DOHH2 (cell line): ENCODE measurements around the gene LIPM.

Experiments used
- H3F3A ChIP-seq: fragments of 200-600 bp; sonication (generic), shearing (Covaris generic); 2 replicates; pipeline ENCODE4 v1.6.0; 2016; ENCODE audit warnings: antibody characterized with exemption, mild to moderate bottlenecking; ENCODE audit not compliant: control insufficient read depth, insufficient read depth
- H3K27ac ChIP-seq: fragments of 200-600 bp; sonication (generic); 2 replicates; pipeline ENCODE4 v1.5.1; 2014; ENCODE audit warnings: low read depth, mild to moderate bottlenecking, low read length, moderate library complexity
- H3K27me3 ChIP-seq: fragments of 200-600 bp; sonication (generic); 2 replicates; pipeline ENCODE4 v1.6.1; 2014; ENCODE audit warnings: mild to moderate bottlenecking, low read length, mixed read lengths; ENCODE audit not compliant: control insufficient read depth
- H3K36me3 ChIP-seq: fragments of 200-600 bp; sonication (generic); 2 replicates; pipeline ENCODE4 v1.6.1; 2014; ENCODE audit warnings: mild to moderate bottlenecking, low read length, moderate library complexity, mixed read lengths; ENCODE audit not compliant: control insufficient read depth
- H3K4me1 ChIP-seq: fragments of 200-600 bp; sonication (generic); 2 replicates; pipeline ENCODE4 v1.6.1; 2014; ENCODE audit warnings: mild to moderate bottlenecking, low read length, mixed read lengths; ENCODE audit not compliant: control insufficient read depth
- H3K4me2 ChIP-seq: fragments of 200-600 bp; sonication (generic); 2 replicates; pipeline ENCODE4 v1.6.0; 2014; ENCODE audit warnings: mild to moderate bottlenecking, low read length, moderate library complexity
- H3K4me3 ChIP-seq: fragments of 200-600 bp; sonication (generic); 2 replicates; pipeline ENCODE4 v1.5.1; 2014; ENCODE audit warnings: mild to moderate bottlenecking, low read length, mixed read lengths
- H3K79me2 ChIP-seq: fragments of 200-600 bp; sonication (generic); 2 replicates; pipeline ENCODE4 v1.6.1; 2014; ENCODE audit warnings: mild to moderate bottlenecking, low read length, mixed read lengths; ENCODE audit not compliant: control insufficient read depth
- H3K9me2 ChIP-seq: fragments of 200-600 bp; sonication (generic); replicated peaks from 2 replicates; pipeline ENCODE4 v1.6.1; 2014; ENCODE audit warnings: mild to moderate bottlenecking, low read length, mixed read lengths; ENCODE audit not compliant: control insufficient read depth
- H3K9me3 ChIP-seq: fragments of 200-600 bp; sonication (generic); 2 replicates; pipeline ENCODE4 v1.6.1; 2014; ENCODE audit warnings: antibody characterized with exemption, low read length, mixed read lengths; ENCODE audit not compliant: control insufficient read depth, insufficient read depth
- H4K20me1 ChIP-seq: fragments of 200-600 bp; sonication (generic); 2 replicates; pipeline ENCODE4 v1.6.0; 2014; ENCODE audit warnings: low read depth, mild to moderate bottlenecking, antibody characterized with exemption, low read length, moderate library complexity; ENCODE audit not compliant: control insufficient read depth, insufficient read depth
- CTCF ChIP-seq: fragments of 200-600 bp; sonication (generic); IDR thresholded peaks from one replicate; pipeline ENCODE4 v1.5.1; 2014; ENCODE audit warnings: antibody characterized with exemption, mild to moderate bottlenecking, low read depth, low read length; ENCODE audit not compliant: poor library complexity, severe bottlenecking
- EZH2phosphoT487 ChIP-seq: fragments of 200-600 bp; sonication (generic); IDR thresholded peaks from 2 replicates; pipeline ENCODE4 v1.6.1; 2017; ENCODE audit warnings: borderline replicate concordance, mild to moderate bottlenecking, antibody characterized with exemption, low read length, moderate library complexity, mixed read lengths

The LIPM gene

GRCh38 chr10:88756660-88757059 is 45.9 kb upstream of the LIPM start:
- Histone ChIP-seq H3K27ac (no peak overlapping the region), H3K79me2 (no peaks in the 10 kb centered on the region), H4K20me1 (no peaks in the 10 kb centered on the region), H3K9me2 (no peaks in the 10 kb centered on the region), H3F3A (no peaks in the 10 kb centered on the region), H3K4me3 (no peak overlapping the region), H3K4me1 (no peaks in the 10 kb centered on the region), H3K9me3 (no peaks in the 10 kb centered on the region), H3K4me2 (no peak overlapping the region), H3K36me3 (no peaks in the 10 kb centered on the region), H3K27me3 (peaks cover 7% of the 10 kb centered on the region; the same call in 1 of the 2 replicates)
- no peak for TF ChIP-seq CTCF
- no peak for TF ChIP-seq EZH2phosphoT487

GRCh38 chr10:88759366-88760101 is 43.0 kb upstream of the LIPM start, which contains the start of gene LIPN:
Gene LIPN (plus strand): TSS chr10:88760020. CDS start chr10:88761406, 1,386 bp downstream.
- H3K4me1 ChIP-seq: no peaks in the 10 kb centered on the region

GRCh38 chr10:88762906-88763305 is 39.6 kb upstream of the LIPM start:
- Histone ChIP-seq H3K79me2 (no peaks in the 10 kb centered on the region), H3F3A (no peaks in the 10 kb centered on the region), H3K9me2 (no peaks in the 10 kb centered on the region), H3K4me2 (no peak overlapping the region), H3K4me3 (no peak overlapping the region), H3K9me3 (no peaks in the 10 kb centered on the region), H4K20me1 (no peaks in the 10 kb centered on the region), H3K27ac (no peak overlapping the region), H3K27me3 (peaks cover 3% of the 10 kb centered on the region; the same call in 1 of the 2 replicates), H3K4me1 (no peaks in the 10 kb centered on the region), H3K36me3 (no peaks in the 10 kb centered on the region)
- no peak for TF ChIP-seq CTCF
- TF ChIP-seq EZH2phosphoT487: no peak

More at GRCh38 chr10:88759366-88760101, 43.0 kb upstream of the LIPM start, which contains the start of gene LIPN:
- TF ChIP-seq CTCF (no peak), EZH2phosphoT487 (no peak)
- H3K36me3 ChIP-seq: no peaks in the 10 kb centered on the region
- H3K4me2 ChIP-seq: no peak within 1 kb of the TSS
- no peak within 1 kb of the TSS for H3K4me3 ChIP-seq
- H4K20me1 ChIP-seq: no peaks in the 10 kb centered on the region
- H3K9me3 ChIP-seq: no peaks in the 10 kb centered on the region
- no peaks in the 10 kb centered on the region for H3K9me2 ChIP-seq
- H3K79me2 ChIP-seq: no peaks in the 10 kb centered on the region
- no peaks in the 10 kb centered on the region for H3F3A ChIP-seq
- H3K27me3 ChIP-seq: peaks cover 6% of the 10 kb centered on the region; the same call in 1 of the 2 replicates
- H3K27ac ChIP-seq: no peak within 1 kb of the TSS
